MV-4-11 (cell line): Measurements from ENCODE around the gene NMNAT3.

ENCODE experiments used
- DNase-seq: peaks from one replicate; lab custom pipeline; 2025; lab: John Stamatoyannopoulos, UW

Gene NMNAT3

DNA sequence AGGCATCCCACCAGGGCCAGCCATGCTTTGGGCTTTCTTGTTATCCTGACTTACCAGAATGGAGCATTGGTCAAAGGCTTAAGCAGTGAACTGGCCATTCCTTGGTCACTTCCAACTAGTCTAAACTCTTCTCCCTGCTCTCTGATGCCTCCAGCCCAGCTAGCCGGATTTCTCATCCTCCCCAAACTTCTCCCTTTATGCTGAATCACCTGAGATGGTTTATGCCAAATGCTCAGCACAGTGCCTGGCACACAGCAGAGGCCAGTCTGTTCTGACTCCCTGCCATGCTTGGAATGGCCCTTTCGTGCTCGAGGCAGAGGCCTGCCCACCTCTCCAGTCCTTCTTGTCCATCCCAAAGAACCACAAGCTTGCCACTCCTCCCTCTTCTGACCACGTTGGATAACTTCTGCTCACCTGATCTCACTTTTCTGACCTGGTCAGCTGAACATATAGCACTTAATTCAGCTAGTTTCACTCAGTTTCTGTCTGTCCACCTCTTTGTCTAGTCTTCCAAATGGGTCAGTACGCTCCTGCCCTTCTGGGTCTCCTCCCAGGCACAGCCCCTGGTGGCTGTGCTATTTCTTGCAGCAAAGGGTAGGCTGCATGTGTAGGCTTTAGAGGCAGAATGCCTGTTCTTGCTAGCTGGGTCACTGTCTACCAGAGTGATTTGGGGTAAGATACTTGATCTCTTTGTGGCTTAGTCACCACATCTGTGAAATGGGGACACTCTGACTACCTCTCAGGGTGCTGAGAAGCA is 136.1 kb downstream of the NMNAT3 start:
- DNase-seq, result no peak

DNA sequence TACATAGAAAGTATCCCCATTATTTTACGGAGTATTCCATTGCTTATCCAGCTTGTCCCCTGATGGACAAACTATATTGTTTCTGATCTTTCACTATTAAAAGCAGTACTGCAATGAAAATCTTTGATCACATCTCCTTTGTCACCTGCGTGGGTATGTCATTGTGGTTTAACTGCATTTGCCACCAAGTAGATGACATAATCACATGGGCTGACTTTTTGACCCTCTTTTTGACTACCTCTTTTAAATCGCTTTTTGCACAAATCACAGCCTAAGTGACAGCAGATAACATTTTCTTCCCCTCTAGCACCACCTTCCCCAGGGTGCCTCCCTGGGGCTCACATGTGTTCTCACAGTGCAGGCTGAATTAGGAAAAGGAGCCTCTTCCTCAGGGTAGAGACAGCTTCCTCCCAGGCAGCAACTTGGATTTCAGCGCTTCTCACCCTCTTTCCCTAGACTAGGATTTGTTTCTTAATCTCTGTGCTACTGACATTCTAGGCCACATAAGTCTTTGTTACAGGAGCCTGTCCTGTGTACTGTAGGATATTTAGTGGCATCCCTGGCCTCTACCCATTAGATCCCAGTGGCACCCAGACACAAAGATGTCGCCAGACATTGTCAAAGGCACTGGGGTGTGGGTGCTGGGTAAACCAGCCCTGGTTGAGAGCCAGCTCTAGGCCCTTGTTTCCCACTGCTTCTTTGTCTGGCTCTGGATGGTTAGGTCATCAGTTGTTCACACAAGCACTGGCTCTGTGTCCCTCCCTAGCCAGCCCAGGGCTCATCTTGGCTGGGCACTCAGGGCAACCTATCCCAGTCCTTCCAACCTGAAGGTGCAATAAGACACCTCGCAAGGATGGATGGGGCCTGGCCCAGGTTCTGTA is 136.9 kb downstream of the NMNAT3 start:
- no peak for DNase-seq

DNA sequence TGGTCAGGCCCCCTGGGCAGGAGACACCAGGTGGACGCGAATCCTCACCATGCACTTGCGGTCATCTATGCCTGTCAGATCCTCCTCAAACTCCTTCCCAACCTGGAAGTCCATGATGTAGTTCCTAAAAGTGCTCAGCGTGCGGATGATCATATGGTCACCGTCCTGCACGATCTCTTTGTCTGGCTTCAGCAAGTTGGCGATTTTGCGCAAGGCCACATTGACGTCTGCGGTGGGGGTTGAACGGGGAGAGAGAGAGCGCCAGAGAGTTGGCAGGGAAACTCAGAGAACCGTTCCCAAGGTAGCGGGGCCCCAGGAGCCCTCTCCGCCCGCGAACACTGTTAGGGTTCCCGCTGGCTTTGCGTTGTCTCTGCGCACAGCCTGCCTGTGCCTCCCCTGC is 139.0 kb downstream of the NMNAT3 start:
- DNase-seq, result no peak

DNA sequence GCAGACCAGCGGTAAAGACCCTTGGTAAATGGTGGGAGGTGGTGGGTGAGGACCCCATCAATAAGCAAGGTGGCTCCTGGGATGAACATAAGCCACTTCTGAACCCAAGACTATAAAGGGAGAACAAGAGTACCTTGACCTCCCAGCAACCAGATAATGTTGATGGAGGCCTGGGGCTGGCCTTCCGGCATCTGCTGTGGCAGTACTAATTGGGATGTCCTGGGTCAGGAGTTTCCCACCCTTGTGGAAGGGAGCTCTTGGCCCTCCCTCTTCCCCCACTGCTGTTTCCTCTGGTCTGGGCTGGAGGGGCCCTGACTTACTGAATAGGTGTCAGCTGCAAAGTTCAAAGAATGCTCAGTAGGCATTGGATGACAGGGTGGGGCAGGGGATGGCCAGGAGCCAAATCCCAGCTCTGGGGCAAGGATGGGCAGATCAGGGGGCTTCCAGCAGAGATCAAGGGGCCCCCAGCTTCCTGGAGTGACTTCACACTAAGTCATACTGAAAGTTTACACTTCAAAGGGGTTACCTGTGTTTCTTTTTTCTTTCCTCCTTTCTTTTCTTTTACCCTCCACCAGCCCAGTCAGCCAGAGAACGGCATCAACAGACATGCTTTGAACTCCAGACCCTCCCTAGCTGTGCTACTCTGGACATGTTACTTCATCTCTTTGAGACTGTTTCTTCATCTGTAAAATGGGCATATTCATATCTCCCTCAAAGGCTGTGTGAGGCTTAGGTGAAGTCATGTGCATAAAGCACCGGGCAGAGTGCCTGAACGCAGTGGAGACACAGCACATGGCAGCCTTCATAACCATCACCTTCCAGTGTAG is 139.8 kb downstream of the NMNAT3 start:
- no peak for DNase-seq

DNA sequence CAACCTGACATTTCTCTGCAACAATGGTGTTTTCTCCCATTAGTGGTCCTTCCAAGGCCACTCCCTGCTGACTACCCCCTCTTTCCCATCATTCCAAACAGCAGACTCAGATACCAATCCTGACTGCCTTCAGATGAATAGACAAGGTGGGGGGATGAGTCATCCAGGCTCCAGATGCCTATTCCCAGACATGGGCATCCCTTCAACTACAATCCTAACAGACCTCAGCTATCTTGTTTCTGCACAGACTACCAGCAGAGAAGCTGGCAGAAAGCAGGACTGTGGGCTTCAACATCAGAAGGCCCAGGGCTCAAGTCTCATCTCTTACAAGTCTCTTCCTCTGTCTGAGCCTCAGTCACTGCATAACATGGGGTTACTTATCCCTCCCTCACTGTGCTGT is 140.4 kb downstream of the NMNAT3 start:
- no peak for DNase-seq

DNA sequence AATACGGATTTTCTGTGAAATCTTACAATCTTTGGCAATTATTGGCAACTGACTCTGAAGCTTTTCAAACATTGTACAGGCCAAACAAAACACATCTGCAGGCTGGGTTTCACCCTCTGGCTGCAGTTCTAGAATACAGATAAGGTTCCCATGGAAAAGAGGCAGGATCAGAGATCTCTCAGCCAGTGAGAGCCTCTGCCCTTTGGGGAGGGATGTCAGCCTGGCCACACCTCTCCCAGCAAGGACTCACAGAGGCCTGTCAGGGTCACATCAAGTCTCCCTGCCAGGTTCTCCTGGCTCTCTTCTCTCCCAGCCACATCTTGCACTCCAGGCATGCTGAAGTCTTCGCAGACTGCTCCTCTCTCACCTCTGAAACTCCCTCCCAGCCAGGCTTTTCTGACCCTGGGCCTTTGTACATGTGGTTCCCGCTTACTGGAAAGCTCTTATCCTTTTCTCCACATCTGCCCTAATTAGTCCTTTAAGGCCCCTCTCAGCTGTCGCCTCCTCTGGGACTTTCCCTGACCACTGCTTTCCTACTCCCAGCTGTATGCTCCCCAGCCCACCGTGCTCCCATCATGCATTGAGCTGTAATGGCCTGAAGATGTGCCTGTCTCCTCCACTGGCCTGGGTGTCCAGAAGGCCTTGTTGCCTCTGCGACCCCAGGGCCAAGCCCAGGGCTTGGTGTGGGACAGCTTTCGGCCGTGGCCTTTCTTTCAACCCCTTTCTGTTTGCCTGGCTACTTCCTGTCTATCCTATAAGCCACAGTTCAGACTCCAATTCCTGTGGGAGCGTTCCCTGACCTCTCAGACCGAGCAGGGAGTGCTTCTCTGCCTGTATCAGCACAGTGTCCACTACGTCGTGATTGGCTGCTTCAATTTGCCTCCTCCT is 142.5 kb downstream of the NMNAT3 start:
- no peak for DNase-seq

DNA sequence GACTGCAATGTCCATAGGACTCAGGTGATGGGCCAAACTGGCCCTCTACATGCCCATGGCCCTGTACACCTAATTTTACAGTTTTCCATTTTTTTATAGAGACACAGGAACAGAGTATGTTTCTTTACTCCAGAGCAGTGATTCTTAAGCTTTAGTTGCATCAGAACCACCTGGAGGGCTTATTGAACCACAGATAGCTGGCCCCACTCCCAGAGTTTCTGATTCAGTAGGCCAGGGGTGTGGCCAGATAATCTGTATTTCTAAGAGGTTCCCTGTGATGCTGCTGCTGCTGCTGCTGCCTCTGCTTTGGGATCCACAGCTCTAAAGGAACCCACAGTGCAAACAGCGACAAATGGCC is 143.3 kb downstream of the NMNAT3 start:
- no peak for DNase-seq

DNA sequence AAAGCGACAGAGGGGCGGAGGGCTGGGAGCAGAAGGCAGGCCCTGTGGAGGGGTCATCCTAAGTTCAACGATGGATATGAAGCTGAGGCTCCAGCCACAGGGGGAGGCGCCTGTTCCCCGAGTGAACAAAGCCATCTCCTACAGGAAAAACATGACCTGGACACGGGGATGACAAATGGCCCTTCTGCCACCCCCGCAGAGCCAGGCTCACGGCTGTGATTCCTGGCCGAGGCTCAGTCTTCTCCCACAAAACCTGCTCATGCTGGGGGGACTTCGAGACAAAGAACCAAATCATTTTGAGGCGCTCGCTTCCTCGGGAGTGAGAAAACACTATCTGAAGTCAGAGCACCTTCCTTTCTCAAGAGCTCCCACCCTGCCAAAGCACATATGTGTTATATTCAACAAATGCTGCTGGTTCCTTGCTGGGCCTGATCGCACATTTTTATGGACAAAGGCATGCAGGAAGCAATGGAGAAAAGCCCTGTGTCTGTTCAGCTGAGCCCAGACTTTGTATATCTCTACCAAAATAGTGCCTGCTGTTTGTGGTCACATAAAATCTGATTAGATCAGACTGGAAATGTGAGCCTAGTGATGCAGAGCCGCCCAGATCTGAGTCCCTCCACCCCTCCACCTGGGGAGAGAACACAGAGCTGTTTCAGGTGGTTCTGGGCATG is 143.9 kb downstream of the NMNAT3 start:
- no peak for DNase-seq

DNA sequence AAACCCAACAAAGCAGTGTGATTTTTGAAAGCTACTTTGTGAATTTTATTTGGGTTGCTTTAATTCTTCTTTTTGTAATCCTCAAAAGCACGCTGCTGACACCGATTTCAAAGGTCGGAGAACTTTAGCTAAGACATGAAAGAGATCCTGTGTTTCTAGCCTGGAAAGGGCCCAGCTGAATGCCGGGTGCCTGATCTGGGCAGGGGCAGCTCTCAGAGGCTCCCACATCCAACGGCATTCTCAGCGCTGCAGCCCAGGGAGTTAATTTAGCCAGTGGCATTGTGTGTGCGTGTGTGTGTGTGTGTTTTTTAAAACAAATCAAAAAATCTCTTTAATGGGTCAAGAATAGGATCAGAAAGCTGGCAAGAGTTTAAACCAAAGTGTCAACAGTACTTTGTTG is 144.8 kb downstream of the NMNAT3 start:
- DNase-seq, result no peak

DNA sequence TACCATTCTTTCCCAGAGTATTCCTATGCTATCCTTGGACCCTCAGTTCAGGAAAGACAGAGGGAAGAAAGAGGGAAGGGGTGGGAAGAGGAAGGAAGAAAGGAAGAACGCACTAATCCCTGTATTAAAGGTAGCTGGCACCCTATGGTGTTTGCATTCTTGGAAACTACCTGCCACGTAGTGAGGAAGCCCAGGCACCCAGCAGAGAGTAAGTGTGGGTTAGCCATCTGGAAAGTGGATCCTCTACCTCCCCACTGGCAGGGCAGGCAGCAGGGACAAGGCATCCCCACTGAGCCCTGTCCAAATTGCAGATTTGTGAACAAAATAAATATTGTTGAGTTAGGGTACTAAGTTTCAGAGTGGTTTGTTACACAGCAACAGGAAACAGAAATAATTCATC is 147.1 kb downstream of the NMNAT3 start:
- DNase-seq, result no peak

DNA sequence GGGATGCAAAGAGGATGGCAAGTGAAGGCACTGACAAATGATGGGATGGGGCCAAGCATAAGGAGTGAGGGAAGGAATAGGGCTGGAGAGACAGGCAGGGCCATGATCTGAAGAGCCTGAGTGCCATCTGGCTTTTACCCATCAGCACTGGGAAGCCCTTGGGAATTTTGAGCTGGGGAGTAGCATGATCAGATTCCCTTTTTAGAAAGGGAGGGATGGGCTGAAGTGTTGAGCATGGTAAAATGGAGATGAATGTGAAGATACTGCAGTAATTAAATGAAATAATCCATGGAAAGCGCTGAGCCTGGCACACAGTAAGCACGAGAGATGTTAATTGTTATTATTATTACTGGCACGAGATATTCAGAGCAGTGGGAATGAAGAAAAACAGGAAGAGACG is 148.1 kb downstream of the NMNAT3 start:
- no peak for DNase-seq

DNA sequence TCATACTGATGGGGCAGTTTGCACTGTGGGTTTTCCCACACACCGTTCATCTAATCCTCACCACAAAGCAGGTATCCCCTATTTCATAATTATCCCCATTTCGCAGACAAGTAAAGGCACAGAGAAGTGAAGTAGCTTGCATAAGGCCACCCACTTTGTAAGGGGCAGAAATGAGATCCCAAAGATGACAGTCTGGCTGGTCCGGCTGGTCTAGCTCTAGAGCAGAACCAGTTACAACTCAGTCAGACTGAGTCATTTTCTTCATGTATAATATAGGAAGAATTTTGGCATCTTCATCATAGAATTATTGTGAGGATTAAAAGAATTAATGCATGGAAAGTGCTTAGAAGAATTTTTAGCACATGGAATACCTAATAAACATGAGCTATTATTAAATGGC is 148.8 kb downstream of the NMNAT3 start:
- DNase-seq, result no peak

DNA sequence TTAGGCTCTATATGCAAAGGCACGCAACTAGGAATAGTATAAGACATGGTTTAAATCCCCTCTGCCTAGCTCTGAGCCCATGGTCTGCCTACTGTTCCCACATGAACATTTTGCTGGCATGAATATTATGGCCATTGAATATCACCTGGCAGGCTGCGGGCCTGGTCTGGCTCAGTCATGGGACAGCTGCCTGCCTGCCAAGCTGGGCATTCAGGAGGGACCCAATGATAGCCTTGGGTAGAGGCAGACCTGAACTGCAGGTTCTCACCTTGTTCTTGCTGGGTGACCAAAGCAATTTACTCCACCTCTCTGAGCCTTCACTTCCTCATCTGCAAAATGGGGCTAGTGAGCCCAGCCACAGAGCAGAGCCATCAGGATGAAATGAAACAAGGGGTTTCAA is 149.5 kb downstream of the NMNAT3 start:
- DNase-seq, result no peak

DNA sequence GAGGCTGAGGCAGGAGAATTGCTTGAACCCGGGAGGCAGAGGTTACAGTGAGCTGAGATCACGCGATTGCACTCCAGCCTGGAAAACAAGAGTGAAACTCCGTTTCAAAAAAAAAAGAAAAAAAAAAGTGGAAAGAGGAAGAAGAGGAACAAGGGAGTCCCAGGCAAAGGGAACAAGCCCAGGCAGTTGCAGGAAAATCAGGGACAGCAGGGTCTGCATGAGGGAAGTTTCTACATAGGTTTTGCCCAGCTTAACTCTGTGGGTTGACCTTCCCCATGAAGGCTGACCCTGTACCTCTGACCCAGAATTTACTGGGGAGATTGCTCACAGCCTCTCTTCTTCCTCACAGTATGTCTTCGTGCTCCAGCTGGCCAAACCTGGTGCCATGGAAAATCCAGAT is 150.5 kb downstream of the NMNAT3 start:
- no peak for DNase-seq

DNA sequence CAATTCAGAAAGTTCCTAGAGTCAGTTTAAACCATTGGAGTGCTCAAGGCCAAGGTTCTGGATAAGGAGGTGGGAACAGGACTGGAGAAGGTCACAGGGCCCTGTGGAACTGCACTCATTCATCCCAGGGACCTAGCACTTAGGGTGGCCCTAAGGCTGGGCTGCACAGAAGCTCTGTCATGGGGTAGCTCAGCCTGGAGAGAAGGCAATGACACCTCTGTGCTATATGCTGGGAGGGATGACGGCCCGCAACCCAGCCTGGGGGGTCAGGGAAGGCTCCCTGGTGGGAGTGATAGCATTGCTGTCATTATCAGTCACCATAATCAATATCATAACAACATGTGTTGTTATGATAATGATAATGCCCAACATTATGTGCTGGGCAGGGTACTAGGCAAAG is 151.6 kb downstream of the NMNAT3 start:
- no peak for DNase-seq

DNA sequence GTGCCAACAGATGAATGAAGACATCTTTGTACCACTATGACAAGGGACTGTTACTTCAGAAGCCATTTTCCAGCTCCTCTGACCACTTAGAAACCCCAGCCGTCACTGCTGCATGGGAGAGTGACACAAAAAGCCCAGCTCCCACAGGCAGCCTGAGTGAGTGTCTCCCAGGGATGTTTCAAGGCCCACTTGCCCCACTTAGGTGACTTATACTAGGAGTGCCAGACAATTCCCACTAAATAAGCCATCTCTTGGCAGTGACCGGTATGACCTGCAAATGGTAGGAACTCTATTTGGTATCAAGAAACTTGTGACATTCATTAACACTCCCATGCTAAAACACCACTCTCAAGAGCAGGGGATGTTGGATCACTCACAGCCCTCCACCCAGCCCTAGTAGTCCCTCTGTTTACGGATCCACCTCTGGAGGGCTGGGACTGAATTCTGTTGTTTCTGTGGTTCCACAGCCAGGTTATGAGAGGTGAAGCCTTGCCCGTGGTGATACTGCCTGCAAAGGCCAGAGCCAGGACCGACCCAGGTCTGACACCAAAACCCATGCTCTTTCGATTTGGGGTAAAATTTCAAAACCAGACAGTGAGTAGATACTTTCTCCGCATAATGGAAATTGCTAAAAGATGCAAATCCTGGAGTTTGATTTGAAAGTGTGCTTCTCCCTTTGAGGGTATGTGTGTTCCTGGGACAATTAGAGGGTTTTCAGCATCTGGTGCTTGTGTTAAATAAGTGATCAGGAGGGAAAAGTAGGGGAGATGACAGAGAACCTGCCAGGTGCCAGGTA is 152.7 kb downstream of the NMNAT3 start:
- DNase-seq, result no peak

DNA sequence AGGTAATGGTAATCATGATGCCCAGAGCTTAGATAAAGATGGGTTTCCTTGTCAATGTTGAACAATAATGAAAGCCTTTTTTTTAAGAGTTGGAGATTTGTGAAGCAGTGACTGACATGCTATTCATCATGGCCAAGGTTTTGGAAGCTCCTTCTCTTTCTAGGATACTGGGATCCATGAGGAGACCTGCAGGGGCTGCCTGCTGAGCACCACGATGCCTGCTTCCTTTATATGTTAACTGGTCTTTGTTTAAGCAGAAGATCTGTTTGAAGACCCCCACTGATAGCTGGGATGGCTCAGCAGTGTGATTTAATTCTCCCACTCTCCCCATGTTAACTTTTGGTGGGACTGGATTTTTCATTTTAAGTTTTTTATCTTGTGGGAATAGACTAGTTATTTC is 154.1 kb downstream of the NMNAT3 start:
- DNase-seq, result no peak

DNA sequence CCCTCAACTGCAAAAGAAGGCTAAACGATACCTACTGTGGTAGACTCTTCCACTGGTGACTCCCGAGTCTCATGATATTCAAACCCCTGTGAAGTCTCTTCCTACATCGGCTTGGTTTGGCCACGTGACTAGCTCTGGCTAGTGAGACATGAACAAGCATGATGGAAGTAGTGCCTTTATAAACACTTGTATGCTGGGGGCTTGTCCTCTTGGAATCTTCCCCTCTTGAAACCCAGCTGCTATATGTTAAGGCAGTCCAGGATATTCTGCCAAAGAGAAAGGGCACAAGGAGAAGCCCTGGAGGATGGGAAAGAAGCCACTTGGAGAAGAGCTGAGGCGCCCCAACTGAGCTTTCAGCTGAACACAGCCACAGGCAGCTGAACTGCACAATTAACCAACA is 154.6 kb downstream of the NMNAT3 start:
- no peak for DNase-seq

DNA sequence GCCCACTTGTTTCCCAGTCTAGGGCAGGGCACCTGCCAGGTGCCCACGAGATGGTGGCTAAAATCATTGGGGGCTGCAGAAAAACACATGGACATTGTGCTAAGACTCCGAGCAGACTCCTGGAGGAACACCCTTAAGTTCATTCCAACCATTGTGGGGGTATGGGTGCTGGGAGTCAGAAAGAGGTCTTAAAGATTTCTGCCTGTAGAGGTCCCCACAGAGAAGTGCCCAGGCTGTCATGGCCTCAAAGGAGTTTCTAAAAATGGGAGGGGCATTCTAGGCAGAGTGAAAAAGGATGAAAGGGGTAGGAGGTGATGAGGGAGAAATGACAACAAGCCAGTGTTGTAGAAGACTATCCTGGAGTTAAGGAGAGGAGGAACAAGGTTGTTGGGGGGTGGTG is 155.4 kb downstream of the NMNAT3 start:
- no peak for DNase-seq

DNA sequence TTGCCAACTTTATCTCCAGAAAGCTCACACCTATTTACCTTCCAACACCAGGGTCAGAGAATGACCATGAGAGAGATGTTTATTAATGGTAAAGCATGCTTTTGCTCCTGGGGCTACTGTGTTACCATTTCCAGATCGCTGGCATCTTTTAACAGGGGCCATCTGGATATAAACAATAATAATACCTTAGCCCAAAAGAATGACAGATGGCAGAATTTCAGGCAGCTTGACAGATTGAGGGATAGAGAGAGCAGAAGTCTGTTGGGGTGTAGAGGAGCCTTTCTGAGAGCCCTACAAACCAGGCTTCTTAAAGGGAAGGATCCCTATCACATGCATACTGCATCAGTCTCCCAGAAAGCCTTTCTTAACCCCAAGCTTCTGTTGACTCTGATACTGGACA is 156.0 kb downstream of the NMNAT3 start:
- no peak for DNase-seq
